Activated CD8-positive, alpha-beta memory T cell treated with anti-CD3 and anti-CD28 coated beads, Interleukin-2, amount 50 U/mL, for 48 hours (primary cell): ENCODE data around the gene ANO1.

ENCODE experiments used
- DNase-seq: peaks from one replicate; pipeline ENCODE4 v3.0.0-alpha.2; 2020

ANO1 gene

GRCh38 chr11:70074746-70075145 lies 3.4 kb upstream of the ANO1 start:
- no peak for DNase-seq

GRCh38 chr11:70075836-70076235 lies 2.3 kb upstream of the ANO1 start:
- DNase-seq: no peak

- no peak for DNase-seq
These were observed 1.6 kb upstream of the ANO1 start for GRCh38 chr11:70076461-70076931.

- no peak for DNase-seq
These were observed 564 bp upstream of the ANO1 start for GRCh38 chr11:70077411-70078094.

- DNase-seq: no peak
These were observed 882 bp downstream of the ANO1 start for GRCh38 chr11:70078781-70079616.

- no peak for DNase-seq
These were observed 1.6 kb downstream of the ANO1 start for GRCh38 chr11:70079691-70080090.

GRCh38 chr11:70080763-70081162 lies 2.6 kb downstream of the ANO1 start:
- DNase-seq: no peak

GRCh38 chr11:70082829-70083228 lies 4.7 kb downstream of the ANO1 start:
- DNase-seq: no peak

- DNase-seq: no peak
These were observed 6.2 kb downstream of the ANO1 start for GRCh38 chr11:70084046-70084984.

- DNase-seq: no peak
These were observed 8.0 kb downstream of the ANO1 start for GRCh38 chr11:70085815-70086769.

- DNase-seq: no peak
These were observed 9.5 kb downstream of the ANO1 start for GRCh38 chr11:70087446-70088167.

- no peak for DNase-seq
These were observed 10.7 kb downstream of the ANO1 start for GRCh38 chr11:70088735-70089250.

GRCh38 chr11:70089631-70090030 lies 11.5 kb downstream of the ANO1 start:
- no peak for DNase-seq

- no peak for DNase-seq
These were observed 12.9 kb downstream of the ANO1 start for GRCh38 chr11:70090961-70091381.

- DNase-seq: no peak
These were observed 13.5 kb downstream of the ANO1 start for GRCh38 chr11:70091638-70092037.

GRCh38 chr11:70092959-70093715 lies 15.0 kb downstream of the ANO1 start:
- no peak for DNase-seq

- DNase-seq: no peak
These were observed 17.6 kb downstream of the ANO1 start for GRCh38 chr11:70095541-70096252.

- no peak for DNase-seq
These were observed 19.9 kb downstream of the ANO1 start for GRCh38 chr11:70097783-70098563.

- DNase-seq: no peak
These were observed 20.8 kb downstream of the ANO1 start for GRCh38 chr11:70098936-70099335.
